HUES48 (cell line): ENCODE measurements around the gene ZNF280D.
A peak's percentile ranks its signal among the peaks of the same experiment; 100 is the strongest.

ENCODE experiments used
- H3K27ac ChIP-seq: one replicate; pipeline ENCODE4 v1.7.0; 2013; ENCODE audit warnings: low read depth, low read length, inconsistent platforms
- H3K27me3 ChIP-seq: 2 replicates; pipeline ENCODE4 v1.6.1; 2013; ENCODE audit warnings: mild to moderate bottlenecking, low read length; ENCODE audit not compliant: control insufficient read depth, insufficient read depth
- H3K36me3 ChIP-seq: 2 replicates; pipeline ENCODE4 v1.6.1; 2013; ENCODE audit warnings: low read length; ENCODE audit not compliant: control insufficient read depth, insufficient read depth
- H3K4me1 ChIP-seq: 2 replicates; pipeline ENCODE4 v1.6.1; 2013; ENCODE audit warnings: mild to moderate bottlenecking, low read length; ENCODE audit not compliant: control insufficient read depth, insufficient read depth
- H3K4me3 ChIP-seq: 2 replicates; pipeline ENCODE4 v1.5.1; 2013; ENCODE audit warnings: mild to moderate bottlenecking, low read depth, low read length
- H3K9ac ChIP-seq: 2 replicates; pipeline ENCODE4 v1.6.1; 2013; ENCODE audit warnings: mild to moderate bottlenecking, low read depth, low read length, moderate library complexity
- H3K9me3 ChIP-seq: 2 replicates; pipeline ENCODE4 v1.6.1; 2013; ENCODE audit warnings: low read length; ENCODE audit not compliant: control insufficient read depth, insufficient read depth

ZNF280D gene

GRCh38 chr15:56752986-56753385, 19.7 kb upstream of the ZNF280D start:
- Histone ChIP-seq H3K27me3 (no peaks in the 10 kb centered on the region), H3K9me3 (no peaks in the 10 kb centered on the region), H3K36me3 (no peaks in the 10 kb centered on the region), H3K4me1 (no peaks in the 10 kb centered on the region), H3K27ac (no peak overlapping the region), H3K9ac (no peak overlapping the region), H3K4me3 (no peak overlapping the region)

- no peaks in the 10 kb centered on the region for H3K27me3 ChIP-seq
- H3K36me3 ChIP-seq = no peaks in the 10 kb centered on the region
- no peak overlapping the region for H3K27ac ChIP-seq
- H3K4me1 ChIP-seq = no peaks in the 10 kb centered on the region
- H3K9me3 ChIP-seq = no peaks in the 10 kb centered on the region
- H3K4me3 ChIP-seq = no peak overlapping the region
- no peak overlapping the region for H3K9ac ChIP-seq
These were observed 16.7 kb upstream of the ZNF280D start for GRCh38 chr15:56749982-56750381.

GRCh38 chr15:56744701-56745683, 11.7 kb upstream of the ZNF280D start:
- no peak overlapping the region for H3K27ac ChIP-seq
- H3K4me3 ChIP-seq = no peak overlapping the region
- H3K27me3 ChIP-seq = no peaks in the 10 kb centered on the region
- H3K9me3 ChIP-seq = no peaks in the 10 kb centered on the region
- H3K9ac ChIP-seq = no peak overlapping the region
- H3K4me1 ChIP-seq = peaks cover 1% of the 10 kb centered on the region; the same call in 1 of the 2 replicates
- H3K36me3 ChIP-seq = no peaks in the 10 kb centered on the region

- Histone ChIP-seq H3K9me3 (no peaks in the 10 kb centered on the region), H3K4me1 (peaks cover 34% of the 10 kb centered on the region), H3K4me3 (no peak overlapping the region), H3K9ac (no peak overlapping the region), H3K27me3 (no peaks in the 10 kb centered on the region), H3K36me3 (no peaks in the 10 kb centered on the region), H3K27ac (no peak overlapping the region)
These were observed 8.2 kb upstream of the ZNF280D start for GRCh38 chr15:56741541-56741940.

- peaks cover 34% of the 10 kb centered on the region for H3K4me1 ChIP-seq
- H3K27ac ChIP-seq = no peak overlapping the region
- H3K36me3 ChIP-seq = no peaks in the 10 kb centered on the region
- no peak overlapping the region for H3K9ac ChIP-seq
- no peaks in the 10 kb centered on the region for H3K27me3 ChIP-seq
- H3K4me3 ChIP-seq = no peak overlapping the region
- H3K9me3 ChIP-seq = no peaks in the 10 kb centered on the region
These were observed 6.8 kb upstream of the ZNF280D start for GRCh38 chr15:56739964-56740640.

- peak overlapping the region; percentile 5 for H3K27ac ChIP-seq
- H3K9me3 ChIP-seq = peaks cover 5% of the 10 kb centered on the region; the same call in 1 of the 2 replicates
- H3K4me1 ChIP-seq = peaks cover 34% of the 10 kb centered on the region
- H3K27me3 ChIP-seq = no peaks in the 10 kb centered on the region
- H3K36me3 ChIP-seq = no peaks in the 10 kb centered on the region
- no peak overlapping the region for H3K9ac ChIP-seq
- no peak overlapping the region for H3K4me3 ChIP-seq
These were observed 6.2 kb upstream of the ZNF280D start for GRCh38 chr15:56739474-56739873.

- H3K36me3 ChIP-seq = no peaks in the 10 kb centered on the region
- peaks cover 35% of the 10 kb centered on the region for H3K4me1 ChIP-seq
- H3K27me3 ChIP-seq = no peaks in the 10 kb centered on the region
- peaks cover 14% of the 10 kb centered on the region; the same call in 1 of the 2 replicates for H3K9me3 ChIP-seq
- H3K27ac ChIP-seq = no peak overlapping the region
- no peak overlapping the region for H3K4me3 ChIP-seq
- H3K9ac ChIP-seq = no peak overlapping the region
These were observed 4.5 kb upstream of the ZNF280D start for GRCh38 chr15:56737791-56738190.

GRCh38 chr15:56736881-56737707, 3.8 kb upstream of the ZNF280D start:
- Histone ChIP-seq H3K27ac (no peak overlapping the region), H3K4me3 (no peak overlapping the region; the same call in 1 of the 2 replicates), H3K9ac (no peak overlapping the region), H3K4me1 (peaks cover 42% of the 10 kb centered on the region), H3K36me3 (no peaks in the 10 kb centered on the region), H3K9me3 (peaks cover 14% of the 10 kb centered on the region; the same call in 1 of the 2 replicates), H3K27me3 (no peaks in the 10 kb centered on the region)

- no peak overlapping the region for H3K9ac ChIP-seq
- H3K4me1 ChIP-seq = peaks cover 48% of the 10 kb centered on the region
- no peak overlapping the region for H3K27ac ChIP-seq
- H3K27me3 ChIP-seq = no peaks in the 10 kb centered on the region
- H3K36me3 ChIP-seq = no peaks in the 10 kb centered on the region
- no peak overlapping the region for H3K4me3 ChIP-seq
- peaks cover 14% of the 10 kb centered on the region; the same call in 1 of the 2 replicates for H3K9me3 ChIP-seq
These were observed 3.0 kb upstream of the ZNF280D start for GRCh38 chr15:56736308-56736707.

GRCh38 chr15:56735589-56735988, 2.3 kb upstream of the ZNF280D start:
- no peak overlapping the region for H3K27ac ChIP-seq
- H3K36me3 ChIP-seq = no peaks in the 10 kb centered on the region
- H3K27me3 ChIP-seq = no peaks in the 10 kb centered on the region
- no peak overlapping the region for H3K9ac ChIP-seq
- H3K4me3 ChIP-seq = no peak overlapping the region
- peaks cover 14% of the 10 kb centered on the region; the same call in 1 of the 2 replicates for H3K9me3 ChIP-seq
- H3K4me1 ChIP-seq = peaks cover 48% of the 10 kb centered on the region
